Measurements from ENCODE around the gene SLIT1.
A peak's percentile ranks its signal among the peaks of the same experiment; 100 is the strongest.

SLIT1 gene
- total RNA-seq: 0.27 to 1.2 (median 0.59) reads per million in 4 donors

DNA sequence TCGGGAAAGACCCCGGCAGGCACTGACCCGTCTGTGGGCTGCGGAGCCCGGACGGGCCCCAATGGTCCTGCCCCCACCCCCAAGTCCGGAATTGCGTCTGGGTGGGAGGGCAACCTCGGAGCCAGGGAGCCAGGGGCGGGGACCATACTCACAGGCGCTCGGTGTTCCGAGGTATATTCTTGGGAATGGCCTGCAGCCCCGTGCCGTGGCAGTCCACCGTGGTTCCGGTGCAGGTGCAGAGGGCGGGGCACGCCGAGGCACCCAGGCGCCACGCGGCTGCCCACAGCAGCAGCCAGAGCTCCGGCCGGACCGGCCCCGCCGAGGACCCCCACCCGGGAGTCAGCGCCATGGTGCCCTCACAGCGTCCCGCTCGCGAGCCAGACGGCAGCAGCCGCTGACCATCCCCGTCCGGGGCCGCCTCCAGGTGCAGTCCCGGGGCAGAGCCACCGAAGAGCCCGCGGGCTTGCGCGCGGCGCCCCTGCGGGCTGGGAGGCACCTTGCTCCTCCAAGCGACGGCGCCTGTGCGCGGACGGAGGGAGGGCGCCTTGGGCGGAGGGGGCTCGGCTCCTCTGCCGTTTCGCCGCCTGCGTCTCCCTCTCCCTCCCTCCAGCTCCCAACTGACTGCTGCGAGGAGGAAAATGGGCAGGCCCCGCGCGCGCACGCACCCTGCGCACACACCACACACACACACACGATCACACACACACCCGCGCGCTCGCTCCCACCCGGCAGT is at the start of gene SLIT1:
SLIT1 (minus strand) TSS at position 634 of the 733 bp plus-strand sequence; CDS start at position 349, 285 bp downstream.
- DNase-seq: no peak

DNA sequence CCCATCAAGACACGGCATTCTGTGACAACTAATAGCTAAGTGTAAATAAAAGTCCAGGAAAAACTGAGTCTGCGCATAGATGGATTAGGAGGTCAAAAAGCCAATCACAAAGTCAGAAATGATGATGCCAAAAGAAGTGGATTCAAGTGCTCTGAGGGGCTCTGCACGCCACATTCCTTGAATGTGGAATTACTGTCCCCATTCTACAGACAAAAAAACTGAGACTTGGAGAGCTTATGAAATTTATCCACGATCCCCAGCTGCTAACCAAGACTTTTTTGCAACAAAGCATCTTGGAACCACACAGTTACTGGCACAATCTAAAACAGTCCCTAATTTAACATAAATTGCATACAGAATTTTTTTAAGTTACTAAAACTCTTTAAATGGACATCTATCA is 49.6 kb upstream of the SLIT1 start:
- DNase-seq: no peak

DNA sequence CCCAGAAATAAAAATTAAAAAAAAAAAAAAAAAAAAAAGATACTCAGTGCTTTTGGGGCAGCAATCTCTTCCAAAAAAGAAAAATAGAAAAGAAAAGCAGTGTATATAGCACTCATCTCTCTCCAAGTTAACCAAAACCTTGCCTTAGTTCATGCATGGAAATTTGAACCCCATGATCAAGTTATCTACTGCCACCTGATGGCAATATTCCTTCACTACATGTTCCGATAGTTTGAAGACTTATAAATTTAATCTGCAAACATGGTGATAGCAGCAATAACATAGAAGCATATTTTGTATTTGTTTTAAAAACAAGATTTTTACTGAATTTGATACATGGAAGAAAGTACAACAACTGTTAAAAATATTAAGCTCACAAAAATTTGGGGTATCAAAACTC is 48.6 kb upstream of the SLIT1 start:
- peak in 1 of 5 donors; percentile 40 for DNase-seq

DNA sequence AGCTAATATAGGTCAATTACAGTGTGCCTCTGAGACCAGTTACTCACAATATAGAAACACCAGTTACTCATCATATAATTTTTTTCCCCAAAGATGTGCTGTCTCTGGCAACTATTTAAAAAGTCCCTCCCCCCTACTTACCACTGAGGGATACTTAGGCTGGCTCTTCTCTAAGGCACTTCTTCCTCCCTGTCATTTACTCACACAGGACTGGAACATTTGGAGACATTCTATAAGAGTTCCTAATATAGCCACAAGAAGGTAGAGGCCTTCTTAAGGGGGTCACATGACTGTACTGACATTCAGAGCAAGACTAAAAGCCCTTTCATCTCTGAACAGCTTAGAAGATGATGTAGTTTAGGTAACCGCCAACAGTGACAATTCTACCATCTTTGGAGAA is 44.4 kb upstream of the SLIT1 start:
- peak in 1 of 5 donors; percentile 42 for DNase-seq

DNA sequence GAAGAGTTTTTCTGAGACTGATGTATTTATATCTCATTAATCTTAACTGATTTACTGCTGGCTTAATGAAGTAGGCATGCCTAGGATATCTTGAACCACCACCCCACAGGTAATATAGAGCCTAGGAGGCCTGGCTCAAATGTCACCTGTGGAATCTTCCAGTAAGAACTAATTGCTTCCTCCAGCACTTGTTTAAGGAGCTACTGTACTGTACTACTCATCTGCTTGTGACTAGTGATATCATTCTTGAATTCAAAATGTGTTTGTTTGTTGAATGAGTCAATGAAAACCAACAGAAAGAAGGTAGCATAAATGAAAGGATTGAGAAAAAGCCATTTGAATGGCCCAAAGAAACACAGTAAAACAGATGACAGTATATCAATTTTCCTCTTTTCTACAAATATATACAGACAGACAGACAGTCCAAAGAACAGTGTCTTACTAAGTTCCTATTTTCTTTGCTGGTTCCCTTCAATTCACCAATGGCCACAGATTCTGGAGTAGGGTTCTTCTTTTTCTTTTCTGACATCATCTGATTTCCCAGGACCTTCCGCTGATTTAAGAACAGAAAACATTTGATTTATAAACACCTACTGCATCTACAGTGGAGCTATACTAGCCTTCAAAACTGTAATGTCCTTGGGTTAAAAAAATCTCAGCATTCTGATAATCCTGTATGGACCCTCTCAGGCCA is 43.7 kb upstream of the SLIT1 start:
- no peak for DNase-seq

DNA sequence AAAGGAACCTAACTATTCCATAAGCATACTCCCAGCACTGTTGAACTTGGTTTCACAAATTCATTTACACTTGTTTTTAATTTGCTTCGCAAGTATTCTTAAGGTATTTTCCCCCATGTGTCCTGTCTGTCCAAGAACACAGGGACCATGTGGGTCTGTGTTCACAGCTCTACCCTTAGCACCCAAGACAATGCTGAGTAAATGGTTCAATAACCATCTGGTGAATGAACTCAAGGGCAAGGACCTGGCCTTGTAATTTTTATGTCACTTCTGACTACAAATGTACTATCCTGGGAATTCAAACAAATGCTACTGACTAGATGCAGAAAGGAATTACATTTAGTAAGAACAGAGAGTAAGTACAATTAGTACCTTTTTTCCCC is 43.0 kb upstream of the SLIT1 start:
- no peak for DNase-seq

DNA sequence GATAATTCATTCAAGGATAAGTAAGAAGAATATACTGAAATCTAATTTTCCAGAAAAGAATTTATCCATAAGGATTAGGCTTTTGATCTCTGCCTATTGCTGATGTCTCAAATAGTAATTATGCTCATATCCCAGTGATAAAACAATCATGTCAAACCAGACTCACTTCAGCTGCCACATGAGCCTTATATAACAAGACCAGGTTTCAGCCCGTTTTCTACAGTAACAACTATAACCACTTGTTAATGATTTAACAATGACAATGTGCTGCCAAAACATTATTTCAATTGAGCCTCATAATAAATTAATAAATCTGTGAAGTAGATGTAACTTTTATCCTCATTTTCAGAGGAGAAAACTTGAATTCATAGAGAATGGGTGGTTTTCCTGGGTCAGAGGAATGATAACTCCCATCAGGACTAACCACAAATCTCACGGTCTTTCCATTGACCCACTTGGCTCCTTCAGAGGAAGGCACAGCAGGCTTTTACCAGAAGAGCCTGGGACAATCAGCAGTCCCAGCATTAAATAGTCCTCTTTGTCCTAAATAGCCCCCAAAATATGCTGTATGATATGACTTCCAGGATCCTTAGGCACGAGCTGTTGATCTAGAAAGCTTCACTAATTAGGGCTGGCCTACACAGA is 42.5 kb upstream of the SLIT1 start:
- DNase-seq: no peak

DNA sequence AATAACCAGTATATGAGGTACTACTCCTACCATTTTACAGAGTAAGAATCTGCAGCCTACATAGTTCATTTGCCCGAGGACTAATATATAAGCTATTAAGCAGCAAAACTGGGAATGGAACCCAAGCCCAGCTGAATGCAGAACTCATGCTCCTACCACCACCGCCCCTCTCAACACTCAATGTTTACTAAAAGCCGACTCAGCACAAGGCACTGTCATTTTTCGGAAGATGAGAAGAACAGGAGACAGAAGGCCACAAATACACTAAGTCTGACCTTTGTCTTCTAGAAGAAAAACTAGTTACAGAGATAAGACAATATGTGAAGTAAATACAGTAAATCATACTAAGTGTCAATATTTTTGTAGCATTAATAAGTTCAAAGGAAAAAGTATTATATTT is 40.6 kb upstream of the SLIT1 start:
- no peak for DNase-seq

DNA sequence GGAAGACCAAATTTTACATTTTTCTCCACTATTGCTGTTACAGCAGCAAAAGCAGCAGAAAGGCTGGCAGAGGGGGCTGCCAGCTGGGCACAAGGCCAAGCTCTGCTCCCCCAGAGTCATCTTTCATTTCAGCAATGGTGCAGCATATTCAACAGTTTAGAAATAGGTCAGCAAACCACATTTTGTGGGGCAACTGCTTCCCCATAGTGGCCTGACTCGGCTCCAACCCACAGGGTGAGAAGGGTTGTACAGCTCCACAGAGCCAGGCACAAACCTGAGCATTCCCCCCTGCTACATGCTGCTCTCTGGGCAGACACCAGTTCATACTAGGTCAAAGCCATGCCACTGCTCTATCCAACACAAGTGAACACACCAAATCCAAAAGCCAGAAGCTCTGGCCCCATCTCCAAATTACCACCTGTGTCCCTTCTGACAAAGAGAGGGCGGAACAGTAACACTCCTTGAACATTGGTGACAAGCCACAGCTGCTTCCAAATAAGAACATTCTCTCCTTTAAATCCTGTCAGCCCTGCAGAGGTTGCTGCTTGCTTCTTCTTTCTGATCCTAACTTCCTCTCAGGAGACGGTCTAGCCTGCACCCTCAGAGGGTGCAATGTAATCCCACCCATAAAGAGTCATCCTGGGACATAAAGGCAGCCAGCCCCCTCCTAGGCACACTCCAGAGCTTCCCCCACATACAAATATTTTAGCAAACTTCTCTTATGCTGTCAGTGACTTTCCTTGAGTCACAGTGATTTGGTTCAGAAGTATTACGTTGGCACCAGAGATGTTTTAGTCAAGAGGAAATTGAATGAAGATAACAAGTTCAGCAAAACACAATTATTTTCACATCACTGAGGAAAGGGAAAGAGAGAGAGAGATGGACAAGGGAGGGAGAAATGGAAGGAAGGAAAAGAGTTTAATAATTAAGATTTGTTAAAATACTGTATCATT is 39.0 kb upstream of the SLIT1 start:
- peak in 1 of 5 donors; percentile 55 for DNase-seq

DNA sequence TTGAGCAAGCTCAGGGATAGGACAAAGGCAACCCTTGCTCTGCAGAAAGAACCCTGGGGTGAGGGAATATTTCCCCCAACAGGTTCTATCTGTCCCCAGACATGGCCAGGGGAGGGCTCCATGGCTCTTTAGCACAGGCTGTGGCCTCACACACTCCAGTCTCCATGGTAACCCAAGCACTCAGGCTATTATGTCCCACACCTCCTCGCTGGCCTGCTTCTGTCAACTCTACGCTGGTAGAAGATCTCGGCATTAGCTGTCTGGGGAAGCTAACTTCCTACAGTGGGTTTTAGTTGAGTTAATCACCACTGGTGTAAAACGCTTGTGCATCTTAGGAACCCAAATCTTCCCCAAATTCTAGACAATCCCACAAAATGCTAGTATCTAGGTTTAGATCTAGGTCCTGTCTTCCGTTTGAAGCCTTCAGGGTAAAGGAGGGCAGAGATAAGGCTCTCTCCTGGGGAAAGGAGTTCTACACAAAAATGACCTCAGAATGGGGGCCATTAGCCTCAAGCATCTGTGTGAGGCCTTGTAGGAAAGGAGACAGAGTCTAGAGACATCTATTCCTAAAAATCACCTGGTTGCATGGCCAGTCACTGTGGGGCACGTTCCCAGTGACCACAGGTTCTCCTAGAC is 36.7 kb upstream of the SLIT1 start:
- no peak for DNase-seq

DNA sequence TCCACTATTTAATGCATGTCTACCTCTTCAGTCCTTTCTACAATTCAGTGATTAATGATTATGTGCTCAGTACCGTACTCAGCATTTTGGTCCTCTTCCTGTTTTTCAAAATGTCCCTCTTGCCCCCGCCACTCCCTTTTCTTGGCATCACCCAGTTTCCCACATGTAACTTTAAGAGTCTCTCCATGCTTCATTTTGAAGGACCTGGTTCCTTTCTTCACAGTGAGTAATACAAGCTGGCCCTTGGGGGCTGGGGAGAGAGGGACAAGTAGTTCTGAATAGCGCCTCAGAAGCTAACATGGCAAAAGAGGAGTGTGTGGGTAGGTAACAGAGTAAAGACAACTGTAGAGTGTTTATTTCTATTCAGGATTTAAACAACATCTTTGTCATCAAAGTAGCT is 34.6 kb upstream of the SLIT1 start:
- DNase-seq: no peak

DNA sequence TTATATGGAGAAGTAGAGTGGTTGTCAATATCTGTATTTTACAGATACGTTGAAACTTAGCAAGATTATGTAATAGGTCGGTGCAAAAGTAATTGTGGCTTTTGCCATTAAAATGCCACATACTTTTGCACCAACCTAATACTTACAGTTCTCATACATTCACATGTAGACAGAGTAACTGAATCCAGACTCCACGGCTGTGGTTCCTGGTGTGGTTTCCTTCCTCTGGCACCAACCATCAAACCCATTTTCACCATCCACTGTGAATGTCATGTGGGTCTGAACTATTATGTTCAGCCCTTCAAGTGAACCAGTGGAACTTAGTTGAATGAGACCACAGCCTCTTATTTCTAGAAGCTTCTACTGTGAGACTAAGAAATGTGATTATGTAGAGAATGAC is 31.5 kb upstream of the SLIT1 start:
- peak in 1 of 5 donors; percentile 38 for DNase-seq

DNA sequence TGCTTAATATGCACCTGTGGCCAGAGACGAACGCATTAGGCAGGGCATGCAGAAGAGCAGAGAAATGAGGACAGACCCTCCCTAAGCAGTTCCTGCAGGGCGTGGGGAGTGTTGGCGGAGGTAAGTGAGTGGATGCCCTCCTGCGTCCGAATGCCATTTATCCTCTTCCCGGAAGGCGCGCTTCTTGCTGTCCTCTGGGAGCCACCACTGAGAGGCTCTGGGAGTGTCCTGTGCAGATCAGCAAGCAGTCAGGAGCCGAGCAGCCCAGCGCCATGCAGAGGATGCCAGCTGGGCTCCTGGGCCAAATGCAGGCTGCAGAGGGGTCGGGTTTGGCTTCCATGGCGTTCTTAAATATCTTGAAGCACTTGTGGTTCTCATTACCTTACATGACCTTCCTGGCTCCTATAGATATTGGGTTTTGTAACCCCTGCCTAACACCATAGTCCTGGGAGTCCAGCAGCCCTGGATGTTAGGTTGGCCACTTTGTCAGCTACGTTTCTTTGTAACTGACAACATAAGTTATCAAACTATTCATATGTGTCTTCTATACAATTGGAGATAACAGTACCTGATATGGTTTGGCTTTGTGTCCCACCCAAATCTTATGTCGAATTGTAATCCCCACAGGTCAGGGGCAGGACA is 30.0 kb upstream of the SLIT1 start:
- no peak for DNase-seq

DNA sequence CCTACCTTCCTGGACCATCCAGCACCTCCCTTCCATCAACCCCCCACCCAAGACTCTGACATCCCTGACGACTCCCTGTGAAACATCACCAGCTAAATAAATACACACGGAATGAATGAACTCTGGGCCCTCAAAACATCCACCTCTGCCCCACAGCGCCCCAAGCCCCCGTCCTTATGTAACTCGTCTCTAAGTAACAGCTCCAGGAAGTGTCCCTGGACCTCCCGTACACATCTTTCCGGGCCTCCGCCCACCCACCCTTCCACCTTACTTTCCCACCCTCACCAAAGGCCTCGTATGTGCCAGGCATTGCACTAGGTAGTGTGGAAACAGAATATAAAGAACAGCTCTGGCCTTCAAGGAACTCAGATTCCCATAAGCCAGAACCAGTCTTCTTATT is 27.7 kb upstream of the SLIT1 start:
- no peak for DNase-seq

DNA sequence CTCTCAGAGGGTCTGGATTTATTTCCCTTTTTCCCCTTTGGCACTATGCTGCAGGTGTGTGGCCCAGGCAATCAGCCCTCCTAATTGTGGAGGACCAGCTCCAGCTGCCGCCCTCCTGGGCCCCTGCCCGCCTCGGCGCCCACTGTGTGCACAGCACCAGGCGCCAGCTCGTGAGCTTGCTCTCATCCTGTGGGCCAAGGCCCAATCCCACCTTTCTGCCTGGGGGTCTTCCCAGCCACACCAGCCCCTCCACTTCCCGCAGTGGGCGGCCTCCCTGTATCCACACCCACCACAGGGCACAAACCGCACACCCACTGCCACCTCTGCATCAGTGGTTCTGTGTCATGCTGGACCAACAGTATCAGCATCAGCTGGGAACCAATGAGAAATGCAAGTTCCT is 25.5 kb upstream of the SLIT1 start:
- no peak for DNase-seq

DNA sequence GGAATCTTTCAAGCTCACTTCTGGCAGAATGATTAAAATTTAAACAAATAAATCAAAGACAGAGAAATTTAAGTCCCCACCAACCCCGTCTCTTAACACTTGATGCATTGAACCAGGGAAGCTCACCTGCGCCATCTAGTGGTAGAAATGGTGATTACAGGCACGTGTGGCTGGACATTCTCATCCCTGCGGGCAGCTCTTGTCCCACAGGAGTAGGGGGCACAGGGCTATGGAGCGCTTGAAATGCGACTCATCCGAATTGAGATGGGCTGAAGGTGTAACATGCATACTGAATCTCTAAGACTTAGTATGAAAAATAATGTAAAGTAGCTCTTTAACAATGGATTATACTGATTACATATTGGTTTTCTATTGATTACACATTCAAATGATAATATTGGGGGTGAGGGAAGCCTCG is 24.8 kb upstream of the SLIT1 start:
- peak in 4 of 5 donors; percentile 41 to 63 (median 58) for DNase-seq

DNA sequence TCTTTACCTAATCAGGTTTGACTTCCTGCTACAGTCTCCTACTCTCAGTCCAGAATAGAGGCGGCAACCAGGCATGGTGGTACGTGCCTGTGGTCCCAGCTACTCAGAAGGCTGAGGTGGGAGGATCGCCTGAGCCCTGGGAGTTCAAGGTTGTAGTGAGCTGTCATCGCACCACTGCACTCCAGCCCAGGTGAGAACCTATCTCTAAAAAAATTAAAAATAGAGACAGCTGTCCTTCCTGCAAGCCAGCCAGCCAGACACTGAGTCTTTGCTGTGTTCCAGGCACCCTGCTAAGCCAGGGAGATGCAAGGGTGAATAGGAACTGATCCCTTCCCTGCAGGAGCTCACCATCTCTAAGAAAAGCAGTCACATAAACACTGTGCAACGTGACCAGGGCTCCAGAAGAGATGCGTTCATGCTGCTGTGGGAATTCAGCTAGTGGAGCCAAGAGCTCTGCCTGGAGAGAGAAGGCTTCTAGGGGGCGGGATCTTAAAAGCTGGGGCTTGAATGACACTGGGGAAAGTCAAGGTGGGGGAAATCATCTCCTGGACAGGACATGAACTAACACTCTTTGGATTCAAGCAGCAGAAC is 22.1 kb upstream of the SLIT1 start:
- no peak for DNase-seq

DNA sequence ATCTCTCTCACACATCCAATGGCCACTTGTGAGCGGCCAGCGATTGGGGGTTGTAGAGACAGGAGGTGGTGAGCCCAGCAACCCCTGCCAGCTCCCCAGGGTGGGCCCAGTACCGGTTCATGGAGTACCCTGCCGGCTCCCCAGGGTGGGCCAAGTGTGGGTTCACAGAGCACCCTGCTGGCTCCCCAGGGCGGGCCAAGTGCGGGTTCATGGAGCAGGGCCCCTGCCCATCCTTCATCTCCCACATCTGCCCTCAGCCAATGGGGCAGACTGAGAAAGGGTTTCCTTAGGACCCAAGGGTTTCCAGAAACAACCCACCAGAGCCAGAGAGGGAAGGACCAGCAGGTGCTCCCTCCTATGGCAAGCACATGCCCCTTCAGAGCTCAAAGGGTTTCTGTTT is 21.4 kb upstream of the SLIT1 start:
- no peak for DNase-seq

DNA sequence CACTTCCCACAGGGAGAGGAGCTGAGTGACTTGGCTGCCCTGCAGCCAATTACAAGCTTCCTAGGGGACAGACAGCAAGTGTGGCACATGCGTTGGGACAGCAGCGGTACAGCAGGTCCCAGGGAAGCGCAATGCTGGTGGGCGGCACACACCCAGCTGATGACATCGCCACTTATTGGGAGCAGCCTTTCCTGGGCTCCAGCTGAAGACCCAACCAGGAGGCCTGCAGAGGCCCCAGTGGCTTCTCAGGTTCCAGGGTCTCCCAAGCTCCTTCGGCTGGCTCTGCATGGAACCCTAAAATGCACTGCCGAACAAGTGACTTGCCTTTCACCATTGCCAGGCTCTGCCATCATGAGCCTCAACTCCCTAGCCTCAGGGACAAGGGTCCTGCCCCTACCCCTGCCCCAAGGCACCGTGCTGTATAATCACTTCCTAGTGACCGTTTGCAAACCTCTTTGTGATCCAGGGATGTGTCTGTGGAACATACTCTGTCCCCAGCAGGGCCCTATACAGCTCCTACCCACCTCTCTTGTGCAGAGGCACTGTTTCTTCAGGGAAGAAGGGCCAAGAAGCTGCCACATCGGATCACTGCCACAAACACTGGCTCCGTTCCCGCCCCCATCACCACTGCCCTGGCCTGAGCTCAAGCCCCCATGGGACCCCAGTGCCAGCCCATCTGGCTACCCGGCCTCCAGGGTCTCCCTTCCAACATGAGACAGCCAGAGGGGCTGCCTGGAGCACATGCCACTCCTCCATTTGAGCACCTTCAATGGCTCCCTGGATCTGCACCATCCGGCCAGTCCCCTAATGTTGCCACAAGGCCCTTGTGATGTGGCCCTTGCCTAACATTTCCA is 19.3 kb upstream of the SLIT1 start:
- DNase-seq: no peak

DNA sequence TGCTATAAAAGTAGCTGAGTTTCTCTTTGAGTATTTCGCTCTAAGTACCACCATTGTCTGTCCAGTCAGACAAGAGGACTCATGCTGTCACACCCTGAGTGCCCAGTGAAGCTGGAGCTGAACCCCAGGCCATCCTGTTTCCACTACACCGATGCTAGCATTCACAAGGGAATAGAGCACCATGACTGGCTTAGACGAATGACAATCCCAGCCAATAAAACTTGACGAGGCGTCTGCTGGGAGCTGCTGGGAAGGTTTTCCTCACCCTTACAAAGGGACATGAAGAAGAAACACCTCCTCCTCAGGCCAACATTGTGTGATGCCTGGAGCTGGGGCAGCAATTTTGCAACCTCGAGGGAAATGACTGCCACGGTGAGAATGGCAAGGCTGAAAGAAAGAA is 17.5 kb upstream of the SLIT1 start:
- DNase-seq: no peak
